Liver (tissue), 3 donors: ENCODE measurements around the gene EDA.

Source experiments
- CTCF ChIP-seq: fragments of 150-350 bp; IDR thresholded peaks from 2 replicates; pipeline ENCODE4 v1.5.1; 2017; ENCODE audit warnings: improper control_type of control experiment, low read depth, low read length; ENCODE audit not compliant: missing input control
- EGR1 ChIP-seq, 2 donors: IDR thresholded peaks; 2 replicates each; pipeline ENCODE4 v1.6.1; 2016 to 2018; ENCODE audit warnings: antibody characterized with exemption in 2 of 2, low read depth in 2 of 2
- JUND ChIP-seq, 2 donors: IDR thresholded peaks; 2 replicates each; pipeline ENCODE4 v1.6.1; 2016; ENCODE audit warnings: antibody characterized with exemption in 2 of 2
- MAX ChIP-seq: IDR thresholded peaks from 2 replicates; pipeline ENCODE4 v1.6.1; 2016; ENCODE audit warnings: antibody characterized with exemption
- RAD21 ChIP-seq, 2 donors: IDR thresholded peaks; 2 replicates each; pipeline ENCODE4 v1.6.1; 2016; ENCODE audit warnings: antibody characterized with exemption in 2 of 2, mild to moderate bottlenecking in 2 of 2
- TAF1 ChIP-seq: conservative IDR thresholded peaks from 2 replicates; pipeline ENCODE4 v1.6.1; 2016; ENCODE audit warnings: antibody characterized with exemption, mild to moderate bottlenecking
- donor health status: healthy.
- donor health status: healthy.

- TF ChIP-seq CTCF (no peak), EGR1 (IDR thresholded peaks at IDR 0.05; ENCODE audit: low read depth in 2 of 2) (no peak), RAD21 (IDR thresholded peaks at IDR 0.05) (no peak), MAX (no peak), JUND (IDR thresholded peaks at IDR 0.05) (no peak), TAF1 (no peak)
Observed at GRCh38 chrX:69959712-69960111, 343.8 kb downstream of the EDA start.
